Stimulated activated CD8-positive, alpha-beta memory T cell treated with anti-CD3 and anti-CD28 coated beads, Interleukin-12 subunit alpha, Interleukin-12 subunit beta, amount 100 ng/mL, for 24 hours (primary cell): Measurements from ENCODE around the gene FPR3.
"Not testable (repeated sequence)": the region's sequence is repeated elsewhere in the genome, so short reads cannot be mapped to it uniquely, and the experiment has no call there.

ENCODE experiments used
- DNase-seq: peaks from one replicate; pipeline ENCODE4 v3.0.0-alpha.2; 2020; ENCODE audit errors: extremely low read depth

Gene FPR3

GRCh38 chr19:51794885-51795490 is at the start of gene FPR3:
FPR3 (plus strand) TSS chr19:51795157; CDS start chr19:51823749, 28,592 bp downstream.
- DNase-seq, result no peak

GRCh38 chr19:51746731-51747130 is 48.2 kb upstream of the FPR3 start:
- DNase-seq, result no peak

GRCh38 chr19:51749979-51750378 is 45.0 kb upstream of the FPR3 start:
- DNase-seq, result no peak

GRCh38 chr19:51750400-51751094 is 44.4 kb upstream of the FPR3 start:
- DNase-seq, result no peak

GRCh38 chr19:51751655-51752054 is 43.3 kb upstream of the FPR3 start, which contains the start of gene FPR1:
FPR1 (minus strand) TSS chr19:51751878; CDS start chr19:51746994, 4,884 bp downstream.
- DNase-seq, result no peak

GRCh38 chr19:51754109-51754508 is 40.8 kb upstream of the FPR3 start:
- no peak for DNase-seq

GRCh38 chr19:51754770-51755169 is 40.2 kb upstream of the FPR3 start:
- DNase-seq, result no peak

- no peak for DNase-seq
These were observed 39.4 kb upstream of the FPR3 start for GRCh38 chr19:51755571-51755970.

GRCh38 chr19:51760697-51761356 is 34.1 kb upstream of the FPR3 start, which contains the start of gene FPR2:
FPR2 (plus strand) TSS chr19:51761180; CDS start chr19:51768659, 7,479 bp downstream.
- DNase-seq, result no peak

GRCh38 chr19:51761696-51762095 is 33.3 kb upstream of the FPR3 start:
- DNase-seq, result no peak

GRCh38 chr19:51765086-51765485 is 29.9 kb upstream of the FPR3 start:
- no peak for DNase-seq

GRCh38 chr19:51766461-51766860 is 28.5 kb upstream of the FPR3 start:
- DNase-seq, result no peak

GRCh38 chr19:51771376-51772130 is 23.4 kb upstream of the FPR3 start:
- no peak for DNase-seq

- DNase-seq, result no peak
These were observed 22.0 kb upstream of the FPR3 start for GRCh38 chr19:51772977-51773376.

- not testable (repeated sequence) for DNase-seq
These were observed 18.4 kb upstream of the FPR3 start for GRCh38 chr19:51776561-51776960.

GRCh38 chr19:51777570-51778462 is 17.1 kb upstream of the FPR3 start:
- DNase-seq, result no peak

- DNase-seq, result no peak
These were observed 15.8 kb upstream of the FPR3 start for GRCh38 chr19:51779181-51779580.

- DNase-seq, result no peak
These were observed 15.3 kb upstream of the FPR3 start for GRCh38 chr19:51779703-51780102.

- DNase-seq, result no peak
These were observed 14.7 kb upstream of the FPR3 start for GRCh38 chr19:51780270-51780669.

GRCh38 chr19:51781999-51782398 is 13.0 kb upstream of the FPR3 start:
- DNase-seq, result no peak

- no peak for DNase-seq
These were observed 11.6 kb upstream of the FPR3 start for GRCh38 chr19:51783372-51783771.
